ENCODE measurements around the gene ADAMTSL3.

The ADAMTSL3 gene

DNA sequence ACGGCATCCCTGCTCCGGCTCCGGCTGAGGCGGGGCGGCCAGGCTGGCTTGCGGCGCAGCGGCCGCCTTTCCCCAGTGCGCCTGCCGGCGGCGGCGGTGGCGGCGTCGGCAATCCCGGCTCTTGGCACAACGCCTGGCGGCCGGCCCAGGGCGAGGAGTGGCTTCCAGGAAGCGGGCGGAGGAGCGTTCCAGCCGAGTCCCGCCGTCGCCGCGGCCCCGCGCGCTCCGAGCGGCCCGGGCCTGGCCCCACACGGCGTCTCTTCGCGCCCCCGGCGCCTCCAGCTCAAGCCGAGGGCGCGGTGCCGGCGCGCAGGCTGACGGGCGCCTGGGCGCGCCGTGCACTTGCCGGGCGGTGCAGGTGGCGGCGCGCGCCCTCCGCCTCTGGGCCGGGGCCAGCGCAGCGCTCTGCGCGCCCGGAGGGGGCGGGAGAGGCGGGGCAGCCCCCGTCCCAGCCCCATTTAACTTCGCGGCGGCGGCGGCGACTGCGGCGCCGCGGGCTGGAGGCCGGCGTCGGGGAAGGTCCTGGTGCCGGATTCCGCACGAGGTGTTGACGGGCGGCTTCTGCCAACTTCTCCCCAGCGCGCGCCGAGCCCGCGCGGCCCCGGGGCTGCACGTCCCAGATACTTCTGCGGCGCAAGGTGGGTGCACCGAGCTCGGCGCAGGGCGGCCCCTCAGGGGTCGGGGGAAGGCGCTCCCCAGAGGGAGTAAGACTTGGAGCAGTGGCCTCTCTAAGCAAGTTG, at the start of gene ADAMTSL3:
Gene ADAMTSL3 (plus strand): TSS at position 485 of the 740 bp plus-strand sequence. CDS start 1,639 bp downstream, outside the sequence.
- peak; percentile 43 to 94 (median 62) for DNase-seq
- intact Hi-C loops (cut with DNase I): no loop called here

GRCh38 chr15:83604549-83604948, 49.4 kb upstream of the ADAMTSL3 start:
- intact Hi-C loops (cut with DNase I): no loop called here
- no peak for DNase-seq

DNA sequence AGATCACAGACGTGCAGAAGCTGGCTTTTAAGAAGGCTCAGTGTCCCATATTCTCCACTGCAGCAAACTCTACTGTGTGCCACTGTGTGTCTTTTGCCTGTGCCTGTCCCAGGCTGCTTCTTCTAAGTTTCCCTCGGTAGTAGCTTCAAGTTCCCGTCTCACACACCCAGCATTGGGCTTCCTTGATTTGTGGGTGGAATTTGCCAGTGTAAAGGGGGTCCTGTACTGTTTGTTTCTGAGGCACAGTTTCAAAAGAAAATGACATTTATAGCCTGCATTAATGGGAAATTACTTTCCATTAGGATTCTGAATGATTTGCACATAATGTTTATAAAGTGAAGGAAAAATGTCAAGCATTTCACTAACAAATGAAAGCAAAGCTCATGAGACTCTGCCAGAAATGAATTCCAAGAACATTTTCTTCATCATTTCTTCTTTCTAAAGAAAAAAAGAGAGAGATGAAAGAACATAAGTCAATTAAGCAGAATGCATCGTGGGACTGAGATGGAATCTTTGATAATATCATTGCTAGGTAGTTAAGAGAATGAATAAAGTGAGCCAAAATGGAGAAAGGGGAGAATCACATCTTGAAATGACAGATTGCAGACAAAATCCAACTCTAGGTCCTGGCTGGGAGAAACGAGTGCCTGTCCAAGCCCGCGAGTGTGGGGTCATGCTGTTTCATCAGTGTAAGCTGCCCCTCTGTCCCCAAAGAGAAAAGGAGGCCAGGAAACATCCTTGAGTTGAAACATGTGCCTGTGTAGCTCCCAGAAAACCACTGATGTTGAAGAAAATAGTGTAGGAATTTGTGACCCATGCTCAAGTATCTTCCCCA, 48.6 kb upstream of the ADAMTSL3 start:
- intact Hi-C loops (cut with DNase I): no loop called here
- DNase-seq: no peak

- DNase-seq: no peak
- intact Hi-C loops (cut with DNase I): no loop called here
These were observed 43.8 kb upstream of the ADAMTSL3 start for GRCh38 chr15:83610132-83610531.

- DNase-seq: no peak
- intact Hi-C loops (cut with DNase I): no loop called here
These were observed 42.8 kb upstream of the ADAMTSL3 start for GRCh38 chr15:83610901-83611685.

GRCh38 chr15:83612226-83612625, 41.7 kb upstream of the ADAMTSL3 start:
- DNase-seq: no peak
- intact Hi-C loops (cut with DNase I): no loop called here

GRCh38 chr15:83612898-83613635, 40.9 kb upstream of the ADAMTSL3 start:
- intact Hi-C loops (cut with DNase I): no loop called here
- no peak for DNase-seq

DNA sequence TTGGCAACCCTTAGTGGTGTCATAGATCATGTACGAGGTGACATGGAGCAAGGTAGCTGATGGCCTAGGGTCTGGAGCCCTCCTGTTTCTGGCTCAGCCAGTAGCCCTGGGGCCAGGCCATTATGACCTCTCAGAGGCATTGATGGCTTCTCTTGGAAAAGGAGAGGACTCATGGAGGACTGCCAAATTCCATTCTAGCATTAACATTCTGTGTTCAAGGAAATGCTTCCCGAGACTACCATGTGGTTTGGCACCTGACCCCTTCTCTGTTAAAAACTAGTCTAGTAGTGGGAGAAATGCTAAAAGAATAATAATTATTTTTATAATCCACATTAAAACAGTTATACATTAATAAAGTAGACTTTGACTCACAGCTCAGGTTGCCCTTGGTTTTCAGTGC, 40.2 kb upstream of the ADAMTSL3 start:
- intact Hi-C loops (cut with DNase I): no loop called here
- DNase-seq: no peak

GRCh38 chr15:83616840-83617239, 37.1 kb upstream of the ADAMTSL3 start:
- no peak for DNase-seq
- intact Hi-C loops (cut with DNase I): no loop called here

DNA sequence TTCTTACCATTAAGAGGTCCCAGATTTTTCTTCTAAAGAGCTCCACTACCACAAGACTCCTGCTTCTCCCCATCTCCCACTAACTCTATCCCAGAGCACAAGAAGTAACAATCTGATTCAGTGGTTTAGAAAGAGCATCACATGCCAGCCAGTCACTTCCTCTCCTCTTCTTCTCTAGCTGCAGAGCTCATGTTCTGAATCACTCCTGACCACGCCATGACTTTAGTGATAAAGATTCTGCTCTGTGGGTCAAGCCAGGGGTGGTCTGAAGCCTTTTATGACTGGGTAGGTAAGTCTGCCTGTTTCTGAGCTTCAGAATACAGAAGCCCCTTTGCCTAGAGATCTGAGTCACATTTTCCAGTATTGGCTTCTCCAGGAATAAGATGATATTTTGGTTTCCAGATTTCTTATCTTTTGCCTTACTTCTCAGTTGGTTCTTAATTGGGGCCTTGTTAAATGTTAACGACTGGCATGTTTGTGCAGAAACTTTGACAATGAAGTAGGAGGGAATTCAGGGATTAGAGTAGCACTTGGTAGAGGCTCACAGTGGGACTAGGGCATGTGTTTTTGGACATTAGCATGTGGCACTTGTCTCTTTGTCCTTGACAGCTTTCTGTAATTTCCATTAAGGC, 27.6 kb upstream of the ADAMTSL3 start:
- intact Hi-C loops (cut with DNase I): no loop called here

DNA sequence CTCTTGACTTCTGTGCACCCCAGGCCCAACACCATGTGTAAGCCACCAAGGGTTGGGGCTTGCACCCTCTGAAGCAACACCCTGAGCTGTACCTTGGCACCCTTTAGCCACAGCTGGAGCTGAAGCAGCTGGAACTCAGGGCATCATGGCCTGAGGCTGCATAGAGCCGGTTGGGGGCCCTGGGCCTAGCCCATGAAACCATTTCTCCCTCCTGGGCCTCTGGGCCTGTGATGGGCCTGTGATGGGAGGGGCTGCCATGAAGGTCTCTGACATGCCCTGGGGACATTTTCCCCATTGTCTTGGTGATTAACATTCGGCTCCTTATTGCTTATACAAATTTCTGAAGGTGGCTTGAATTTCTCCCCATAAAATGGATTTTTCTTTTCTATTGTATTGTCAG, 22.4 kb upstream of the ADAMTSL3 start:
- intact Hi-C loops (cut with DNase I): no loop called here
- DNase-seq: no peak

More for the DNA sequence above, 27.6 kb upstream of the ADAMTSL3 start:
- no peak for DNase-seq

DNA sequence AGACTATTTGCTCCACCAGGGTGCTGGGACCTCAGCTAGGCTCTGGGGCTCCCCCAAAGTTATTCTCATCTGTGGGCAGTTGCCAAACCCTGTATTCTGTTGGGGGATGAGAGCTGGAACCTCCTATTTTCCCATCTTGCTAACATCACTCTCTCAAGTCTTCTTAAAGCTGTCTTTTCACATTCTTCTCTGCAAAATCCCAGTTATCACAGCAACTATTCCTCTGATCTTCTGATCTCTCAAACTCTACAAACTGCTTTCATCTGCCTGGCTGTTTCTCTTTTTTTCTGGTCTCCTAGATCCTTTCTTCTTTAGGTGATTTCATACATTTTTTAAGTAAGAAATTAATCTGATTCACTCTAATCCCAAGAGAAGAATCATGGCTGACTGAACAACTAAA, 10.7 kb upstream of the ADAMTSL3 start:
- no peak for DNase-seq
- intact Hi-C loops (cut with DNase I): no loop called here

- intact Hi-C loops (cut with DNase I): no loop called here
- no peak for DNase-seq
These were observed 9.5 kb upstream of the ADAMTSL3 start for GRCh38 chr15:83644439-83644838.

- DNase-seq: no peak
- intact Hi-C loops (cut with DNase I): no loop called here
These were observed 3.1 kb upstream of the ADAMTSL3 start for GRCh38 chr15:83650831-83651230.

- no peak for DNase-seq
- intact Hi-C loops (cut with DNase I): no loop called here
These were observed 2.4 kb upstream of the ADAMTSL3 start for GRCh38 chr15:83651541-83651940.

DNA sequence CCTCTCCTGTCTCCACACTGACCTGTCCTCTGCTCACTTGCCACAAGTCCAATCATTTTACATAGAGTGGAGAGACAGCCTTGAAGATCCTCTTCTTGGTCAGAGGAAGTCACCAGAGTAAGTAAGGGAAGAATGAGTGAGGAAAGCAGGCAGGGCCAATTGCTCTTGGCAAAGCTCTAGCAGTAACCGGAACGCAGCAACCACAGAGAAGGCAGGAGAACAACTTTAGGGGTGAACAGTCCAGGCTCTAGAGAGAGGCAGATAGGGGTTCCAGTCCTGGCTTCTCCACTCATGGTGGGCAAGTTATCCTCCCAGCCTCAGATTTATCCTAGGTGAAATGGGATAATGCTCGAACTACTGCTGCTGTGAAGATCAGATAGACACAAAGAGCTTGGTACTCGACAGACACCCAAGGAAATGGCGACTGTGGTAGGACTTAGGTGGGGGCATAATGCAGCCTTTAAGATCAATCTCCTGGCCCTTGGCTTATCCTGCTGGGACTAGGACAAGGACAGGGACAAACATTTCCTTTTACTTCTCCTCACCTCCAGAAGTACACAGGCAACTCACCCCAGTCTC, 1.2 kb upstream of the ADAMTSL3 start:
- peak in 1 of 10 donors; percentile 42 for DNase-seq
- intact Hi-C loops (cut with DNase I): no loop called here

- DNase-seq: no peak
- intact Hi-C loops (cut with DNase I): no loop called here
These were observed 660 bp upstream of the ADAMTSL3 start for GRCh38 chr15:83653288-83653638.

DNA sequence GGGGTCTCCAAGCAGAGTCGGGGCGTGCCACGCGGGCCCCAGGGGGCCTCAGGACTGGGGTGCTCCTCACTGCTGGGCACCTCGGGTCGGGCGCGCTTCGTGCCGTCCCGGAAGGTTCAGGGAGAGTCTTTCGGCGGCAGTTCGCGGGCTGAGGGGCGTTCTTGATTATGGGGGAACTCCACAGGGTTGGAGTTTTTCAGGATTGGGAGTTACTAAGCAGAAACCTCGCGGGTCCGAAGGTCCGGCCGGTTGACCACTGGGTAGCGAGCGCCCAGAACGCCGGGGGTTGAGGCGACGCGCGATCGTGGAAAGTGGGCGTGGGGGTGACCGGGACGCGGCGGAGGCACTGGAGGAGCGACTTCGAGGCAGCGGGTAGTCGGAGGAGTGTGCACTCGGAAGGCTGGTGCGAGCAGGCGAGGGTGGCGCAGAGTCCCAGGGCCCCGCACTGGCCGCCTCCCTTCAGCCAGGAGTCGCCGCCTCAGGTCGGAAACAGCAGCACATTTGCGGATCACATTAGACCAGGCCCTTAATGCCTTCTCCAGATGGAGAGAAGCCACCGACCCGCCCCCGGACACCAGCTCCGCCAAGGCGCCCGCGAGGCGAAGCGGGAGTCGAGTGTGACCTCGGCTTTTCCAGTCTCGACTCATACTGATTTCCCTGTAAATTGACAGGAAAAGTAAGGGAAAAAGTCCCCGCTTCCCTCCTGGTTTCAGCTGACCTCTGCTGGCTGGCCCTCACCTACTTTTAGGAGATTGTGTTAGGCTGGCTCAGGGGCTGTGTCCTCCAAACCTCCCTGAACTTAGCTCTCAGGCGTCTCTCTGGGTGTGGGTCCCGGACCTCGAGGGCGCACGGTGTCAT, 685 bp downstream of the ADAMTSL3 start:
- intact Hi-C loops (cut with DNase I): no loop called here
- peak in 3 of 10 donors; percentile 15 to 83 (median 82) for DNase-seq

DNA sequence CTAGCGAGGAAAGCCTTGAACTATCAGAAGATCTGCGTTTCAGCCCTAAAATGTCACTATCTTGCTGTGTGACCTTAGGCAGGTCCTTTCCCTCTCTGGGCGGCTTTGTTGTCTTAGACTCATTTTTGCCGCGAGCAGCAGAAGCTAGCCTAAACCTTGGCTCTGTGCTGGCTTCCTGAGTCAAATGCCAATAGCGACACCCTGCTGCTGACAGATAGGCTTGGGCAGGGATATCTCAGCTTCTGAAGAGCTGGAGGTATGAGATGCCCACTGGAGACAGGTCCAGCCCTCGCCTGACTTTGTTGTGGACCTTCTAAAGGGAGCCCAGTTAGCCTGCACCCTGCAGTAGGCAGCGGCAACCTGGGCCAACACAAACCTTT, 1.3 kb downstream of the ADAMTSL3 start:
- DNase-seq: peak in 1 of 10 donors; percentile 41
- intact Hi-C loops (cut with DNase I): no loop called here

All from posterior cingulate gyrus (tissue), 11 donors.